OCI-LY1 (cell line): ENCODE results near the gene DYSF.

Source experiments
- CTCF ChIP-seq: fragments of 200-600 bp; sonication (generic), shearing (Covaris generic); IDR thresholded peaks from 2 replicates; pipeline ENCODE4 v1.5.1; 2017; ENCODE audit warnings: mild to moderate bottlenecking, antibody characterized with exemption, low read length, moderate library complexity, mixed read lengths
- EZH2 ChIP-seq: fragments of 200-600 bp; sonication (generic), shearing (Covaris generic); IDR thresholded peaks from 2 replicates; pipeline ENCODE4 v1.8.0; 2017; ENCODE audit warnings: borderline replicate concordance, mixed run types, mild to moderate bottlenecking, antibody characterized with exemption, low read length, moderate library complexity, mixed read lengths

GRCh38 chr2:71546777-71547281 is 93.5 kb downstream of the DYSF start:
- TF ChIP-seq CTCF = no peak
- TF ChIP-seq EZH2 = no peak
